DLD1 (cell line): ENCODE results near the gene L1TD1.
"Not testable (repeated sequence)": the region's sequence is repeated elsewhere in the genome, so short reads cannot be mapped to it uniquely, and the experiment has no call there.

Source experiments
- in situ Hi-C: cut with HindIII; loops from 2 replicates; pipeline ENCODE4 v1.10.0; 2017; ENCODE audit warnings: low sequenced_read_pairs

Gene L1TD1

GRCh38 chr1:62198069-62198780 lies 3.6 kb downstream of the L1TD1 start:
- in situ Hi-C loops, result no loop called here

DNA sequence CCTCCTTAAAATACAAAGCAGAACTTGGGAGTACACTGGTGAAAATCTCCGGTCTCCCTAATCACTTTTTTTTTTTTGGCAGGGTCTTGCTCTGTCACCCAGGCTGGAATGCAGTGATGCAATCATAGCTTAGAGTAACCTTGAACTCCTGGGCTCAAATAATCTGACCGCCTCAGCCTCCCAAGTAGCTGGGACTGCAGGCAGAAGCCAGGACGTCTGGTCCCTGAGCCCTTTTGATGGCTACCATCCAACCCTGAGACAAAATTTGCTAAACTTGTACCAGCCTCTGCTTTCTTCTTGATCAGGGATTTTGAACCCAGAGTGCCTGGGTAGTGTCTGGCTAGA lies 4.1 kb downstream of the L1TD1 start:
- in situ Hi-C loops, result no loop called here

DNA sequence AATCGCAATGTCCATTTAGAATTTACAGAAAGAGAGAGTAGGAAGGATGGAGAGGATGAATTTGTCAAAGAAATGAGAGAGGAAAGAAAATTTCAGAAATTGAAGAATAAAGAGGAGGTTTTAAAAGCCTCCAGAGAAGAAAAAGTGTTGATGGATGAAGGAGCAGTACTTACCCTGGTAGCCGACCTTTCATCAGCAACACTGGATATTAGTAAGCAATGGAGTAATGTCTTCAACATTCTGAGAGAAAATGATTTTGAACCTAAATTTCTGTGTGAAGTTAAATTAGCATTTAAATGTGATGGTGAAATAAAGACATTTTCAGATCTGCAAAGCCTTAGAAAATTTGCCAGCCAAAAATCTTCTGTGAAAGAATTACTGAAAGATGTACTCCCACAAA lies 12.5 kb downstream of the L1TD1 start:
- in situ Hi-C loops, result no loop called here

GRCh38 chr1:62208087-62208486 lies 13.4 kb downstream of the L1TD1 start:
- in situ Hi-C loops, result no loop called here

GRCh38 chr1:62208970-62209369 lies 14.3 kb downstream of the L1TD1 start:
- in situ Hi-C loops, result no loop called here

- in situ Hi-C loops, result no loop called here
Measured at GRCh38 chr1:62209931-62210595, 15.4 kb downstream of the L1TD1 start.

DNA sequence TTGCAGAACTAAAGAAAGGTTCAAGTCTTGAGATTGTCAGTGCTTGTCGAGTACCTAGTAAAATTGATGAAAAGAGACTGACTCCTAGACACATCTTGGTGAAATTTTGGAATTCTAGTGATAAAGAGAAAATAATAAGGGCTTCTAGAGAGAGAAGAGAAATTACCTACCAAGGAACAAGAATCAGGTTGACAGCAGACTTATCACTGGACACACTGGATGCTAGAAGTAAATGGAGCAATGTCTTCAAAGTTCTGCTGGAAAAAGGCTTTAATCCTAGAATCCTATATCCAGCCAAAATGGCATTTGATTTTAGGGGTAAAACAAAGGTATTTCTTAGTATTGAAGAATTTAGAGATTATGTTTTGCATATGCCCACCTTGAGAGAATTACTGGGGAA lies 16.3 kb downstream of the L1TD1 start:
- in situ Hi-C loops, result no loop called here

- in situ Hi-C loops, result no loop called here
Measured at GRCh38 chr1:62212411-62212810, 17.8 kb downstream of the L1TD1 start.

GRCh38 chr1:62213075-62213914 lies 18.6 kb downstream of the L1TD1 start:
- in situ Hi-C loops, result no loop called here

DNA sequence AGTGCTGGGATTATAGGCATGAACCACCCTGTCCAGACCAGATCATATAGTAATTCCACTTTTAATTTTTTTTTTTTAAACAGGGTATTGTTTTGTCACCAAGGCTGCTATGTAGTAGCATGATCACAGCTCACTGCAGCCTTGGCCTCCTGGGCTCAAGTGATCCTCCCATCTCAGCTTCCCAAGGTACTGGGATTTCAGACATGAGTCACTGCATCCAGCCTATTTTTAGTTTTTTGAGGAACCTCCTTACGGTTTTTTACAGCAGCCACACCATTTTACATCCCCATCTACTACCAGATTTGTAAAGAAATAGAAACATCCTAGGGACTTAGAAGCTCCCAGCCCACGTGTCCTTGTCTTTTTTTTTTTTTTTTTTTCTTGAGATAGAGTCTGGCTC lies 24.0 kb downstream of the L1TD1 start:
- in situ Hi-C loops, result no loop called here

GRCh38 chr1:62220456-62220855 lies 25.8 kb downstream of the L1TD1 start:
- in situ Hi-C loops, result not testable (repeated sequence)

DNA sequence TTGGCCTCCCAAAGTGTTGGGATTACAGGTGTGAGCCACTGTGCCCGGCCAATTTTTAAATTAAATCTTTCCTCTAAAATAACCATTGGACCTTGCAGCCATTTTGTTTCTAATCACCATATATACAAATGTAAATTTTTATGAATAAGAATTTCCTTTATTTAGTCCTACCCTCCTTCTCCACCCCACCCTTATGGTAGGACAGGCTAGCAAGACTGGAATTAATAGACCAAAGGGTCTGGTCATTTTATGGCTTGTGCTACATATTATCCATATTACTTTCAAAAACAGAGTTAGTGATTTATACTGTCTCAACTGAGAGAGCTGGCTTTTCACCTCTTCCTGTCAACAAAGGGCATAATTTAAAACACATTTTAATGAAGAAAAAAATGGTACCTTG lies 26.5 kb downstream of the L1TD1 start:
- in situ Hi-C loops, result no loop called here

- in situ Hi-C loops, result no loop called here
Measured at GRCh38 chr1:62222321-62222720, 27.7 kb downstream of the L1TD1 start.

DNA sequence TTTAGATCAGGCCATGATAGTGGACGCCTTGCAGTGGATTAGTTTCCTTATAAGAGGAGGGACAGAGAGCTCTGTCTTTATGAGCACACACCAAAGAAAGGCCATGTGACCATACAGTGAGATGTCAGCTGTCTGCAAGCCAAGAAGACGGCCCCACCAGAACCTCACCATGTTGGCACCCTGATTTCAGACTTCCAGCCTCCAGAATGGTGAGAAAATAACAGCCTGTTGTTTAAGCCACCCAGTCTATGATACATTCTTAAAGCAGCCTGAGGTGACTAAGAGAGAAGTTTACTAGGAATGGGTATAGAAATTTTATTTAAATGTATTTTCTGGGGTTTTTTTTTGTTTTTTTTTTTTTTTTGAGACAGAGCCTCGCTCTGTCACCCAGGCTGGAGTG lies 29.5 kb downstream of the L1TD1 start:
- in situ Hi-C loops, result no loop called here

DNA sequence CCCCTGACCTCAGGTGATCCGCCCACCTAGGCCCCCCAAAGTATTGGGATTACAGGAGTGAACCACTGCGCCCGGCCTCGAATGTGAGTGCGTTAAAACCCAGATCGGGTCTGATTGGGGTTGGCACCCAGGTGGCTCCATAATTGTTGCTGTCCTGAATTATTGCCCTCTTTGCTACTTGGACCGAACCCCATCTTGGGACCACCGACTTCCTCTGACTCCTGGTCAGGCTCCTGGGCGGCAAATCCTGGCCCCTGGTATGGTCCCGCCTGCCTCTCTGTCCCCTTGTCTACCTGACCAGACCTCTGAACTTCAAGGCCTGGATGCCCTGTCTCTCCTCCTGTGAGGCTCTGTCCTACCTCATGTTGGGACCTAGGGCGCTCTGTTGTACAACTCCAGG lies 32.8 kb downstream of the L1TD1 start:
- in situ Hi-C loops, result no loop called here

DNA sequence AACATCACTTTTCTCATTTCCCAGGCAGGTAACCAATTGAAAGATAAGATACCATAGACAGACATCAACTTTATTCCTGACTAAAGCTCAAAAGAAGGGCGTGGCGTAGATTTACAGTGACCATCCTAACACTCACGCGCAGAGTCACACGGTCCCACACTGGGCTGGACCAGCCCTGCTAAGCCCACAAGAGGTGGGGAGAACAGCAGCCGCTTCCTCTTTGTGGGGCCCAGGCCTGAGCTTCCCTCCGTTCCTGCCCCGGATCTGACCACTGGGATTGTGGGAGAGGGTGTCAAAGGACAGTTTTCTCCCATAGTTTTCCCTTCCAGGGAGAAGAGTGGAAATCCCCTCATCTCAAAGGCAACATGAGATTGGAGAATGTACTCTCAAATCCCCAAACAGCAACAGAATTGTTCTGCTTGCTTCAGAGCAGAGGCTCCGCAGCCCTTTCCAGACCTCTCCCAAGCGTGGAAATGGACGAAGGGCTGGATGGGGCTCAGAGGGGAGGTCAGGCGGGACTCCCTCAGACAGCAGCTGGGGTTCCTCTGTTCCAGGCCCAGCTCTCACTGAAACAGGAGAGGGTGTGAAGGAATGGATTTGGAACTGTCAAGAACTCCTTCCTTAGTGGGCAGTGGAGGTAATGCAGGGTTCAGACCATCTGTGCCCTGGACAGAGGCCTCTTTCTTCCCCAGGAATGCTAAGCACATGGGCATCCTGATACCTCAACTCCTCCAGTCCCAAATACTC lies 33.7 kb downstream of the L1TD1 start:
- in situ Hi-C loops, result no loop called here

GRCh38 chr1:62228883-62229187 lies 34.2 kb downstream of the L1TD1 start:
- in situ Hi-C loops, result no loop called here

- in situ Hi-C loops, result no loop called here
Measured at GRCh38 chr1:62229468-62229867, 34.8 kb downstream of the L1TD1 start.

GRCh38 chr1:62229932-62230331 lies 35.3 kb downstream of the L1TD1 start:
- in situ Hi-C loops, result no loop called here

DNA sequence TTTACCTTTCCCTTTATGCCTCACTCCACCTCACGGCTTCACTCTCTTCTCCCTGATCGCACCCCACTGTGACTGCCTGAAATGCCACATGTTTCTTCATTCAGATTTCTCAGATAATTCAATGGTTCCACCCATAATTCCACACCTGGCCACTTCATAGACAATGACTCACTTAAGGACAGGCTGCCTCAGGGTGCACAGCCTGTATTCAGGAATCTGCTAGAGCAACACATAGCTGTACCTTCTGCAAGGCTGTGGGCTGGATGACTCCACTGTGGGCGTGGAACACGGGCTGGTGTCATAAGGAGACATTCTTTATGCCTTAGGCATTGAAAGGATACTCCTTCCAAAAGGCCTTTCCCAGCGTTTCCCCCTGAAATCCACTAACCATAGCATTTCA lies 36.1 kb downstream of the L1TD1 start:
- in situ Hi-C loops, result no loop called here

DNA sequence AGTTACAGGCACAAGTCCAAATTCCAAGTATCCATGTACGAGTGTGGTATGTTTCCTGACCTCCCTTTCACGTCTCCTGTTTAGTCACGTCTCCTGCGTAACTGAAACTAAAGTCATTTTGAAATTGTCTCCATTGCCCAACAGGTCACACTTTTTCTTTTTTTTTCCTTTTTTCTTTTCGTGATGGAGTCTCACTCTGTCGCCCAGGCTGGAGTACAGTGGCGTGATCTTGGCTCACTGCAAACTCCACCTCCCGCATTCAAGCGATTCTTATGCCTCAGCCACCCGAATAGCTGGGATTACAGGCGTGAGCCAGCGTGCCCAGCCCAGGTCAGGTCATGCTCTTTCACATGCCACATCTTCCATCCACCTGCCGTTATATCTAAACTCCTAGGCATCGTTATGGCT lies 38.2 kb downstream of the L1TD1 start:
- in situ Hi-C loops, result no loop called here
